OCI-LY3 (cell line): ENCODE results near the gene PIGX.
"Not testable (repeated sequence)": the region's sequence is repeated elsewhere in the genome, so short reads cannot be mapped to it uniquely, and the experiment has no call there.

Experiments used
- CTCF ChIP-seq: fragments of 200-600, 300-600 bp; sonication (generic); IDR thresholded peaks from 2 replicates; pipeline ENCODE4 v1.5.1; 2014; ENCODE audit warnings: antibody characterized with exemption, low read length, low read depth
- EZH2phosphoT487 ChIP-seq: fragments of 200-600 bp; shearing (Covaris generic); IDR thresholded peaks from 2 replicates; pipeline ENCODE4 v1.6.1; 2018; ENCODE audit warnings: antibody characterized with exemption, mixed run types, low read depth

GRCh38 chr3:196717162-196717561 is 5.0 kb downstream of the PIGX start:
- not testable (repeated sequence) for TF ChIP-seq CTCF, EZH2phosphoT487
